ENCODE results near the gene NXNL1. TPM values are rescaled to one million over a fixed set of nuclear protein-coding genes. Genes with fewer than 3 reads are reported as not detected.

NXNL1 gene
- total RNA-seq, 1 experiment from 2014 or later, result not detected

- DNase-seq (ENCODE audit: extremely low read depth, low read depth), result no peak
Measured at GRCh38 chr19:17423429-17424208, 37.1 kb downstream of the NXNL1 start.

- DNase-seq (ENCODE audit: extremely low read depth, low read depth), result no peak
Measured at GRCh38 chr19:17421942-17422341, 38.8 kb downstream of the NXNL1 start.

GRCh38 chr19:17420475-17420924 is 40.2 kb downstream of the NXNL1 start:
- DNase-seq (ENCODE audit: extremely low read depth, low read depth), result no peak

- DNase-seq (ENCODE audit: extremely low read depth, low read depth), result peak; percentile 95
Measured at GRCh38 chr19:17419621-17420474, 40.9 kb downstream of the NXNL1 start, which contains the start of gene MVB12A. MVB12A (plus strand) TSS chr19:17420047; CDS start chr19:17420136, 89 bp downstream.

GRCh38 chr19:17419154-17419620 is 41.5 kb downstream of the NXNL1 start:
- no peak for DNase-seq (ENCODE audit: extremely low read depth, low read depth)

- no peak for DNase-seq (ENCODE audit: extremely low read depth, low read depth)
Measured at GRCh38 chr19:17418710-17419109, 42.0 kb downstream of the NXNL1 start.

GRCh38 chr19:17415121-17415520 is 45.6 kb downstream of the NXNL1 start:
- no peak for DNase-seq (ENCODE audit: extremely low read depth, low read depth)

GRCh38 chr19:17414097-17414496 is 46.6 kb downstream of the NXNL1 start:
- DNase-seq (ENCODE audit: extremely low read depth, low read depth), result no peak

- DNase-seq (ENCODE audit: extremely low read depth, low read depth), result no peak
Measured at GRCh38 chr19:17411801-17412200, 48.9 kb downstream of the NXNL1 start.

GRCh38 chr19:17409990-17410389 is 50.7 kb downstream of the NXNL1 start:
- no peak for DNase-seq (ENCODE audit: extremely low read depth, low read depth)

GRCh38 chr19:17406887-17407196 is 53.9 kb downstream of the NXNL1 start:
- no peak for DNase-seq (ENCODE audit: extremely low read depth, low read depth)

- DNase-seq (ENCODE audit: extremely low read depth, low read depth), result no peak
Measured at GRCh38 chr19:17406046-17406886, 54.5 kb downstream of the NXNL1 start.

Other genes with a start within 250 kb of the NXNL1 start
- 25.1 and 28.9 TPM in 2 replicates for gene USE1, start 245.6 kb downstream of the NXNL1 start, total RNA-seq (2014; rRNA removed; shearing (Covaris generic))
- gene OCEL1, start 234.7 kb downstream of the NXNL1 start, total RNA-seq (2014; rRNA removed; shearing (Covaris generic)), result 3.7 and 3.8 TPM in 2 replicates
- 38.1 and 46.6 TPM in 2 replicates for gene NR2F6, start 215.0 kb downstream of the NXNL1 start, total RNA-seq (2014; rRNA removed; shearing (Covaris generic))
- gene USHBP1, start 196.2 kb downstream of the NXNL1 start, total RNA-seq (2014; rRNA removed; shearing (Covaris generic)), result not detected in 2 replicates
- 71.1 and 74.3 TPM in 2 replicates for gene BABAM1, start 193.5 kb downstream of the NXNL1 start, total RNA-seq (2014; rRNA removed; shearing (Covaris generic))
- gene ANKLE1, start 179.0 kb downstream of the NXNL1 start, total RNA-seq (2014; rRNA removed; shearing (Covaris generic)), result 1.2 and 1.5 TPM in 2 replicates
- 1.3 and 1.4 TPM in 2 replicates for gene ABHD8, start 157.5 kb downstream of the NXNL1 start, total RNA-seq (2014; rRNA removed; shearing (Covaris generic))
- gene MRPL34, start 155.1 kb downstream of the NXNL1 start, total RNA-seq (2014; rRNA removed; shearing (Covaris generic)), result 55.1 and 60.1 TPM in 2 replicates
- gene DDA1, start 151.4 kb downstream of the NXNL1 start, total RNA-seq (2014; rRNA removed; shearing (Covaris generic)), result 15.1 and 15.3 TPM in 2 replicates
- gene ANO8, start 126.1 kb downstream of the NXNL1 start, total RNA-seq (2014; rRNA removed; shearing (Covaris generic)), result 3.8 and 4.5 TPM in 2 replicates
- gene GTPBP3, start 123.4 kb downstream of the NXNL1 start, total RNA-seq (2014; rRNA removed; shearing (Covaris generic)), result 19.8 and 21.9 TPM in 2 replicates
- not detected in 2 replicates for gene PLVAP, start 83.6 kb downstream of the NXNL1 start, total RNA-seq (2014; rRNA removed; shearing (Covaris generic))
- not detected in 2 replicates for gene CCDC194, start 66.7 kb downstream of the NXNL1 start, total RNA-seq (2014; rRNA removed; shearing (Covaris generic))
- 0.52 TPM in 1 of 2 replicates, not detected in the other for gene BST2, start 55.3 kb downstream of the NXNL1 start, total RNA-seq (2014; rRNA removed; shearing (Covaris generic))
- 54.7 and 74.6 TPM in 2 replicates for gene MVB12A, start 40.9 kb downstream of the NXNL1 start, total RNA-seq (2014; rRNA removed; shearing (Covaris generic))
- gene TMEM221, start 12.3 kb downstream of the NXNL1 start, total RNA-seq (2014; rRNA removed; shearing (Covaris generic)), result 0.10 TPM in 1 of 2 replicates, not detected in the other
- gene SLC27A1, start 9.6 kb upstream of the NXNL1 start, total RNA-seq (2014; rRNA removed; shearing (Covaris generic)), result 5.9 and 8.1 TPM in 2 replicates
- 46.0 and 60.8 TPM in 2 replicates for gene PGLS, start 50.7 kb upstream of the NXNL1 start, total RNA-seq (2014; rRNA removed; shearing (Covaris generic))
- 38.8 and 41.4 TPM in 2 replicates for gene COLGALT1, start 94.7 kb upstream of the NXNL1 start, total RNA-seq (2014; rRNA removed; shearing (Covaris generic))
- 0.69 and 0.84 TPM in 2 replicates for gene UNC13A, start 227.4 kb upstream of the NXNL1 start, total RNA-seq (2014; rRNA removed; shearing (Covaris generic))

Data from NCI-H460 (cell line).